Astrocyte of the spinal cord (primary cell): Measurements from ENCODE around the gene SYNGR3.

Experiments used
- DNase-seq: peaks from one replicate; pipeline ENCODE4 v3.0.0; 2011; ENCODE audit warnings: low read depth, low spot score
- H3K4me3 ChIP-seq: 2 replicates; pipeline ENCODE4 v1.5.1; 2011; ENCODE audit warnings: low read depth, mild to moderate bottlenecking, low read length, moderate library complexity
- in situ Hi-C: cut with HindIII; loops from 2 replicates; pipeline ENCODE4 v1.10.0; 2017; ENCODE audit warnings: low sequenced_read_pairs
- TF ChIP-seq, protein P1 (sequence below): IDR thresholded peaks from 2 replicates; pipeline ENCODE4 v1.5.1; 2012; ENCODE audit warnings: low read depth, mild to moderate bottlenecking, low read length, inconsistent platforms

SYNGR3 gene

DNA sequence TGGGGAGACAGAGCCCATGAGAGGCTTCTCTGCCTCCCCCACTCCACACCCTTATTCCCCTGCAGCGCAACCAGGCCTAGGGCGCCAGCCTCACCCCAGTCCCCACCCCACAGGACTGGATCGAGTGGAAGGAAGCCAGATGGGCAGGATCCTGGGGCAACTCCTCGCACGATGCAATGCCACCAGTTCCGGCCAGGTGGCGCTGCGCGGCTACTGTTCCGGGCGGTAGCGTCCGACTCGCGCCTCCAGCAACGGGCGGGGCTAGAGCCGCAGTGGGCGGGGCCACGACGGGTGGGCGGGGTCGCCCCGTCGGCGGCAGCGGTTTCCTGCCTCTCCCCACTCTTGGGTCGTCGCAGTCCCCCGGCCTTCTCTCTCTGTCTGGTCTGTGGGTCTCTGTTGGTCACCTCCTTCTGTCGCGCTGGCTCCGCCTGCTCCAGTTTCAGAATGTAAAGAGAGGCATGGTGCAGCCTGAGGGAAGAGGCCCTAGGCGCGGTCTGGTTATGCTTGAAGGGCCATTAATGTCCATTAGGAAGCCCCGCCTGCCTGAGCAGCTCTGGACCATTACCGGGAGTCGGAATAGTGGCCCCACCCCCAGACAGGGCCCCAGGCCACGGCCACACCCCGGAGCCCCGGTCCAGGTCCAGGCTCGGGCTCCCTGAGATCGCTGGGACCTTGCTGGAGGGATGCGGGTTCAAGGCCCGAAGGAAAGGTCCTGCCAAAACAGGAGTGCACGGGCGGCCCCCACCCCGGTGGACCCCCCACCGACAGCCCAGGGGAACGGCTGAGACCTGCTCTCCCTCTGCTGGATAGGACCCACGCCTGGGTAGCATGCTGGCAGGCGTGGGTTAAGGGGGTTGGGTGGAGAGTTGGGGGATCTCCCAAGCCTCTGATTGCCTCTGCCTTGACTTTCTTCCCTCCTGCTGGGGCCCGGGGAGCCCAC is 33.6 kb downstream of the SYNGR3 start:
- H3K4me3 ChIP-seq = peak overlapping the region; percentile 34
- in situ Hi-C loops = no loop called here
- peak; percentile 83 for DNase-seq
- TF ChIP-seq, protein P1, sequence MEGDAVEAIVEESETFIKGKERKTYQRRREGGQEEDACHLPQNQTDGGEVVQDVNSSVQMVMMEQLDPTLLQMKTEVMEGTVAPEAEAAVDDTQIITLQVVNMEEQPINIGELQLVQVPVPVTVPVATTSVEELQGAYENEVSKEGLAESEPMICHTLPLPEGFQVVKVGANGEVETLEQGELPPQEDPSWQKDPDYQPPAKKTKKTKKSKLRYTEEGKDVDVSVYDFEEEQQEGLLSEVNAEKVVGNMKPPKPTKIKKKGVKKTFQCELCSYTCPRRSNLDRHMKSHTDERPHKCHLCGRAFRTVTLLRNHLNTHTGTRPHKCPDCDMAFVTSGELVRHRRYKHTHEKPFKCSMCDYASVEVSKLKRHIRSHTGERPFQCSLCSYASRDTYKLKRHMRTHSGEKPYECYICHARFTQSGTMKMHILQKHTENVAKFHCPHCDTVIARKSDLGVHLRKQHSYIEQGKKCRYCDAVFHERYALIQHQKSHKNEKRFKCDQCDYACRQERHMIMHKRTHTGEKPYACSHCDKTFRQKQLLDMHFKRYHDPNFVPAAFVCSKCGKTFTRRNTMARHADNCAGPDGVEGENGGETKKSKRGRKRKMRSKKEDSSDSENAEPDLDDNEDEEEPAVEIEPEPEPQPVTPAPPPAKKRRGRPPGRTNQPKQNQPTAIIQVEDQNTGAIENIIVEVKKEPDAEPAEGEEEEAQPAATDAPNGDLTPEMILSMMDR = peak; percentile 93

DNA sequence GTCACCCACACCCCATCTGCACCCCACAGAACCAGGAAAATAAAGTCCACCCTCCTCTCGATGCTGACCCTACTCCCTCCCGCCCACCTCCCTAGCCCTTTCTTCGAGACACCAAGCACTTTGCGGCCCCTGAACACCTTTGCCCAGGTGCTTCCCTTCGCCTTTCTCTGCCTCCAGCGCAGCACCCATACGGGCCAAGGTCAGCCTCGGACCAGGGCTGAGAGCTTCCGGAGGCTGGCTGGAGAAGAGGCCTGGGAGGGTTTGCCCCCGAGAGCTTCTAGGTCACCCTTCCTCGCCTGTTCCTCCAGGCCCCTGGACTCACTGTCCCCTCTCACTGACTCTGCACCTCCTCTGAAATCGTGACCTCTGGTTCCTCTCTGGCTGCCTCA is 34.3 kb downstream of the SYNGR3 start:
- in situ Hi-C loops = no loop called here
- DNase-seq = no peak
- H3K4me3 ChIP-seq = no peak overlapping the region
- TF ChIP-seq, protein P1 = no peak

DNA sequence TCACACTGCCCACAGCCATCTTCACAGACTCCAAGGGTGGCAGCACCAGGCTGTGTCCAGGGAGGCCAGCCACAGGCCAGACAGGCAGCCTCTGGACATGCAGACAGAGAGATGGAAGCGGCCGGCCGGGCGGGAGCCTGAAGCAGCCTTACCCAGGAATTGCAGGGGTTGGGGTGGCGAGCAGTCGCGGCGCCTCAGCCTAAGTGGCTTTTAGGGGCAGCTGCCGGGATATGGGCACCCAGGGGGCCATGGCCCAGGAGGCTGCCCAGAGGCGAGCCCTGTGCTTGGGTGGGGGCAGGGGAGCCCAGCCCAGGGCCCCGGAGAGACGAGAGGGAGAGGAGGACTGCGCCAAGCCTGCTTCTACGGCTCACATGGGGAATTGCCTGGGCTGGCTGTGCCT is 35.5 kb downstream of the SYNGR3 start:
- no peak for DNase-seq
- H3K4me3 ChIP-seq = no peak overlapping the region
- in situ Hi-C loops = no loop called here
- TF ChIP-seq, protein P1 = no peak

DNA sequence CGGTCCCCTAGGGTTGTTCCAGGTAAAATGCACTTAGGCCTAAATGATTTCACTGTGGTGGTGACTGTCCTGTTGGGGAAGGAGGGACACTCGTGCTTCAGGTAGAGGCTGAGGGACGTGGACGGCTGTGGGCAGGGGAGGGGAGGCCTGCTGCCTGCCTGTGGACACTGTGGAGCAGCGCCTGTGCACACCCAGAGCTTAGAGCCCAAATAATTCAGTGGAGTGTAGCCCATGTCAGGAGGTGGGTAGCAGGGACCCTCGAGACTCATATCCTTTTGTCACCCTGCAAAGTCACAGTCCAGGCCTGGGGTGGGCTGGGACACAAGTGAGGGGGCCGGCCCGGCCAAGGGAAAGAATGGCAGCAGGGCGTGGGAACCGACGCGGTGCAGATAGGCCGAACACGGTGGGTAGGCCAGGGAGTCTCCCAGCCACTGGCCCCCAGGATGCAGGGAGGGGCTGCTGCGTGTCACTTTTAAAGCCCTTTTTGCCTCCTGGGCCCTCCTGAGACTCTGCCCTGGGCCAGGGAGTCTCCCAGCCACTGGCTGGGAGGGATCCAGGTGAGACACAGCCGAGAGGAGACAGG is 36.2 kb downstream of the SYNGR3 start:
- in situ Hi-C loops = no loop called here
- H3K4me3 ChIP-seq = no peak overlapping the region
- no peak for DNase-seq
- TF ChIP-seq, protein P1 = no peak

DNA sequence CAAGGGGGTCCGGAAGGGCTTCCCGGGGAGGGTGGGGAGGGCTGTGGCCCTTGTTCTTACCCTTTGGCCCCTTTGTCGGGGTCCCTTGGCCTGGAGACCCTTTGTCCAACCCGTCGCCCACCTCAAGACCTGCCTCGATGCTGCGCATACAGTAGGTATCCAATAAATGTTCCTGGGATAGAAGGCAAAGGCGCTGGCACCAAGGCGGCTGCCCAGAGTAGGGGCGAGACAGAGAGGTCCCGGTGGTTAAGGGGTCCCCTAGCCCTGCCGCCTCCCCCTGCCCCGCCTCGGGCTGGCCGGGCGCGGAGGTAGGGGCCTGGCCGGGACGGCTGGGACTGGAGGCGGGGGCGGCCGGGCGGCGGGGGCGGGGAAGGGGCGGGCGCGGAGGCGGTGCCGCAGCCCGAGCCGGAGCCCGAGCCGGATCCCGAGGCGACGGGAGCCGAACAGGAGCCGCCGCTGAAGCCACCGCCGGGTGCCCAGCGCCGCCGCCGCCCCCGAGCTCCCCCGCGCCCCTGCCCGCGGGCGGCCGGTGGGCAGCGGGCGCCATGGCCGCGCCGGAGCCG is 36.8 kb downstream of the SYNGR3 start, which contains the start of gene NHERF2:
NHERF2 (plus strand) TSS at position 442 of the 563 bp plus-strand sequence; CDS start at position 546, 104 bp downstream.
- in situ Hi-C loops = no loop called here
- TF ChIP-seq, protein P1 = no peak
- H3K4me3 ChIP-seq = peak within 1 kb of the TSS; percentile 61
- DNase-seq = no peak
